Dendritic cell treated with granulocyte-macrophage colony-stimulating factor and Interleukin-4, amounts not matched to agents 40 ng/mL and 50 ng/mL, for 4 days (primary cell): ENCODE measurements around the gene STXBP1.
A peak's percentile ranks its signal among the peaks of the same experiment; 100 is the strongest.

Experiments used
- H3K27ac Mint-ChIP-seq: one replicate; pipeline ENCODE4 v1.8.0; 2022; ENCODE audit warnings: mild to moderate bottlenecking, mixed read lengths
- H3K27me3 Mint-ChIP-seq: one replicate; pipeline ENCODE4 v1.8.0; 2022; ENCODE audit warnings: mild to moderate bottlenecking, mixed read lengths
- H3K36me3 Mint-ChIP-seq: one replicate; pipeline ENCODE4 v1.8.0; 2022; ENCODE audit warnings: low read depth, mixed read lengths
- H3K4me1 Mint-ChIP-seq: one replicate; pipeline ENCODE4 v1.8.0; 2022; ENCODE audit warnings: low read depth, mixed read lengths
- H3K4me3 Mint-ChIP-seq: one replicate; pipeline ENCODE4 v1.8.0; 2022; ENCODE audit warnings: mild to moderate bottlenecking, moderate library complexity, mixed read lengths
- H3K9me3 Mint-ChIP-seq: one replicate; pipeline ENCODE4 v1.8.0; 2022; ENCODE audit warnings: mixed read lengths
- intact Hi-C: fragments of 100-400 bp; cut with micrococcal nuclease; formaldehyde crosslinking; loops from one replicate; pipeline ENCODE4 v1.15.0; 2022

Gene STXBP1

DNA sequence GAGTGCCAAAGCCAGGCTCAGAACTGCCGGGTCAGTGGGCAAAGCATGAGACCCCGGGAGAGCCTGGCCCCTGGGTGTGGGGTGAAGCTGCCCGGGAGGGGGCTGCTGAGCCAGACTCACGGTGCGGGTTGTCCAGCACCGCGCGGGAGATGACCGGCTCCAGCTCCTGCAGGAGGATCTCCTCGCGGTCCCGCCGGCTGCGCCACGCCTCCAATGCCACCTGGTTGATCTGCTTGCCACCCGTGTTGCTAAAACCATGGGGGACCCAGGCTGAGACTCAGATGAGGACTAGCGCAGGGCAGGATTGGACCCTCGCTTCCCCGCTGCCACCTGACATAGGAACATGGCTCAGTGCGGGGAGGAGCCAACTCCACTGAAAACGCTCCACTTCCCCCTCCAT, 120.4 kb downstream of the STXBP1 start:
- Mint-ChIP-seq H3K4me3 (no peak overlapping the region), H3K4me1 (peaks cover 20% of the 10 kb centered on the region), H3K27ac (no peak overlapping the region), H3K27me3 (no peaks in the 10 kb centered on the region), H3K36me3 (peaks cover 44% of the 10 kb centered on the region), H3K9me3 (no peaks in the 10 kb centered on the region)
- intact Hi-C loops = loop anchor here (10.0 kb wide), 1 partner anchor 208 kb away; no protein-coding TSS in a partner anchor

GRCh38 chr9:127733614-127734013, 121.5 kb downstream of the STXBP1 start:
- Mint-ChIP-seq H3K4me3 (peak overlapping the region; percentile 82), H3K27ac (peak overlapping the region; percentile 86), H3K4me1 (peaks cover 20% of the 10 kb centered on the region), H3K27me3 (no peaks in the 10 kb centered on the region), H3K9me3 (no peaks in the 10 kb centered on the region), H3K36me3 (peaks cover 56% of the 10 kb centered on the region)
- intact Hi-C loops = loop anchor here (1.0 to 10.0 kb wide), 5 partner anchors 18 to 209 kb away; partner anchors contain the start of genes PTRH1 and ST6GALNAC4

GRCh38 chr9:127734247-127734746, 122.2 kb downstream of the STXBP1 start:
- Mint-ChIP-seq H3K4me3 (peak overlapping the region; percentile 82), H3K9me3 (no peaks in the 10 kb centered on the region), H3K4me1 (peaks cover 20% of the 10 kb centered on the region), H3K36me3 (peaks cover 62% of the 10 kb centered on the region), H3K27ac (peak overlapping the region; percentile 86), H3K27me3 (no peaks in the 10 kb centered on the region)
- intact Hi-C loops = loop anchor here (1.0 to 10.0 kb wide), 5 partner anchors 19 to 209 kb away; partner anchors contain the start of genes PTRH1 and ST6GALNAC4

- Mint-ChIP-seq H3K36me3 (peaks cover 64% of the 10 kb centered on the region), H3K27me3 (no peaks in the 10 kb centered on the region), H3K4me1 (peaks cover 20% of the 10 kb centered on the region), H3K9me3 (no peaks in the 10 kb centered on the region), H3K4me3 (peak within 1 kb of the TSS; percentile 82), H3K27ac (peak within 1 kb of the TSS; percentile 86)
- intact Hi-C loops = loop anchor here (1.0 to 10.0 kb wide), 6 partner anchors 20 to 210 kb away; partner anchors contain the start of genes PTRH1 and ST6GALNAC4
Observed at GRCh38 chr9:127734747-127735529, 122.9 kb downstream of the STXBP1 start, which contains the start of gene TOR2A. TOR2A (minus strand) TSS chr9:127735294; CDS start chr9:127735270, 24 bp downstream.

DNA sequence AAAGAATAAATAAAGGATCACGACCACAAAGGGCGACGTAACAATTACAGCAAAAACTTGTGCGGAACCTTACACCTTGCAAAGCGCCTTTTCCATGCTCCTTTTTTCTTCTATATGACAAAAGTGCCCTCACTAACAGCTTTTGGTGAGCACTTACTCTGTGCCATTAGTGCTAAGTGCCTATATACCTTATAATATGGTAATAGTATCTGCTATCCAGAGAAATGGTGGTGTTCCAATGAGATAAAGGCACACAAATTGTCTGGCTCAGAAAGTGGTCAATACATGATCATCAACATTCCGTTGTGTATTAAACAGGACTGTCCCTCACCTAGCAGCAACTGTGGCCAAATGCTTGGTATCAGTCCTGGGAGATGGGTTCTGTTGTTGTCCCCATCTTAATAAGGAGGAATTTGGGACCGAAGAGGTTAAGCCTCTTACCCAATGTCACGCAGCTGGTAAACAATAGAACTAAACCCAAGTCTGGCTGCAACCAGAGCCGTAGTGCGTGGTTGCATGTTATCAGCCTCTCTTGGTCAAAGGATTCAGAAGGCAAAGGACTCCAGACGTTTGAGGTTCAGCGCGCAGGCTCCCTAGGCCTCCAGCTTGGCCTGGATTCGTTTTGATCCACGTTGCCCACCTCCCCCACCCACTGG, 123.6 kb downstream of the STXBP1 start:
- intact Hi-C loops = loop anchor here (1.0 to 10.0 kb wide), 4 partner anchors 50 to 211 kb away; partner anchors contain the start of gene ST6GALNAC4
- Mint-ChIP-seq H3K36me3 (peaks cover 62% of the 10 kb centered on the region), H3K9me3 (no peaks in the 10 kb centered on the region), H3K4me3 (peak overlapping the region; percentile 82), H3K27ac (peak overlapping the region; percentile 86), H3K4me1 (peaks cover 20% of the 10 kb centered on the region), H3K27me3 (no peaks in the 10 kb centered on the region)

DNA sequence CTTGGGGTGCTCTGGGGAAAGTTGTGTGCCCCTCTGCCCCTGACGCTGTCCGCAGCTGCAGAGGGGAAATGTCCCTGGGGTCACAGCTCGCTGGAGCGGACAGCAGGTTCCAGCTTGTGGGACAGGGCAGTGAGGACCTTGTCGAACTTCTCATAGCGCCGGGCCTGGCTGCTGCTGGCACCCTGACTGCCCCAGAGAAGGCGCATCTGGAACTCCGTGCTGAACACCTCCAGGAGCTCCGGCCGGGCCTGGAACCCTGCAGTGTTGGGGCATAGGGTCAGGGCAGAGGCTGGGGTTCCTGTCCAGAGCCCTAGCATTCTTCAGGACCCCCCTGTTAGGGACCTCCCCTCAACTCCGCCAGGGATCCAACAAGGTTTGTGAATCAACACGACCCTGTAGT, 126.6 kb downstream of the STXBP1 start:
- H3K27me3 Mint-ChIP-seq = no peaks in the 10 kb centered on the region
- no peaks in the 10 kb centered on the region for H3K9me3 Mint-ChIP-seq
- intact Hi-C loops = loop anchor here (10.0 kb wide), 1 partner anchor 214 kb away; no protein-coding TSS in a partner anchor
- peaks cover 57% of the 10 kb centered on the region for H3K36me3 Mint-ChIP-seq
- peaks cover 18% of the 10 kb centered on the region for H3K4me1 Mint-ChIP-seq
- no peak overlapping the region for H3K27ac Mint-ChIP-seq
- H3K4me3 Mint-ChIP-seq = no peak overlapping the region

DNA sequence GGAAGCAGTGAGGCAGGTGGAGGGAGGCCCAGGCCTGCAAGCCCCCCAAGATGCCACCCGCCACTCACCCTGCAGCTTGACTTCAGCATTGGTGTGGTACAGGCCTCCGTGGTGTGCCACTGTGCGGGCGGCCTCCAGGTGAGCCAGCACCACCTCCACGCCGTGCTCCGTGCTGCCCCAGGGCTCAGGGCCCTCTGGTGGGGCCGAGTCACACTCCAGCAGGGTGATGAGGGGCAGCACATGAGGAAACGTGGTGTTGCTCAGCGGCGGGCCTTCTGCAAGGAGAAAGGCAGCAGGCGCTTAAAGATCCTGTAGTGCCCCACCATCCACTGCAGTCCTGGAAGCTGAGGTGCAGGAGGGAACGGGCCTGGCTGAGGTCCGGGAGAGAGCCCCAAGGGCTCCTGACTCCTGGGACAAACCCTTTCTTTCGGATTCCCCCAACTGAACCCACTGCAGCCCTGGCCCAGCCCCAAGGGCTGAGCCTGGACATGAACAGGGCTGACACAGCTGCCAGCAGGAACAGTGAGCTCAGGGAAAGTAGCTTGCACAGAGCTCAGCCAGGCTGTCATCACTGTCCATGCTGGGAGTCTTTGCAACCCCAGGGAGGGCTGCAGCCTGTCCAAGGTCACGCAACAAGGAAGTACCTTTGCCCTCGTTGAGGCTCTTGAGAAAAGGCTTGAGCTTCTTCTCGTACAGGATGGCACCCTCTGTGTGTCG, 127.7 kb downstream of the STXBP1 start:
- Mint-ChIP-seq H3K4me1 (peaks cover 9% of the 10 kb centered on the region), H3K9me3 (no peaks in the 10 kb centered on the region), H3K36me3 (peaks cover 66% of the 10 kb centered on the region), H3K4me3 (no peak overlapping the region), H3K27ac (peak overlapping the region; percentile 53), H3K27me3 (no peaks in the 10 kb centered on the region)
- intact Hi-C loops = loop anchor here (10.0 kb wide), 1 partner anchor 215 kb away; no protein-coding TSS in a partner anchor

DNA sequence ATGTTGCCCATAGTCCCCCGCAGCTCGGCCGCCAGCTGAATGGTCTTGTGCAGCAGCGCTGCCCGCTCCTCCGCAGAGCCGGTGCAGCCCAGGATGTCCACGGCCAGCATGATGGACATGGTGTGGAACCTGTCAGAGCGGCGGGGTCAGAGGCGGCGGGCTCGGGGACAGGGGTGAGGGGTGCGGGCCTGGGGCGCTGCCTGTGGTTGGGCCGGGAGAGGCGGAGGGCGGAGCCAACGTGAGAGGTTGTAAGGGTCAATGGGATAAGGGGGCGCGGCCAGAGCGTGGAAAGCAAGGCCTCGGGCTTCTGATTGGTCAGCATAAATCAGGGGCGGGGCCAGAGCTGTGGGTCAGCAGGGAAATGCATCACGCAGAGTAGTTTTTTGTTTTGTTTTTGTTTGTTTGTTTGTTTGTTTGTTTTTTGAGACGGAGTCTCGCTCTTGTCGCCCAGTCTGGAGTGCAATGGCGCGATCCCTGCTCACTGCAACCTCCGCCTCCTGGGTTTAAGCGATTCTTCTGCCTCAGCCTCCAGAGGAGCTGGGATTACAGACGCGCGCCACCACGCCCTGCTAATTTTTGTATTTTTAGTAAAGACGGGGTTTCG, 129.9 kb downstream of the STXBP1 start:
- H3K4me1 Mint-ChIP-seq = peaks cover 9% of the 10 kb centered on the region
- peaks cover 84% of the 10 kb centered on the region for H3K36me3 Mint-ChIP-seq
- no peak overlapping the region for H3K4me3 Mint-ChIP-seq
- H3K27me3 Mint-ChIP-seq = no peaks in the 10 kb centered on the region
- H3K9me3 Mint-ChIP-seq = no peaks in the 10 kb centered on the region
- no peak overlapping the region for H3K27ac Mint-ChIP-seq
- intact Hi-C loops = no loop called here
